Keratinocyte (primary cell): ENCODE measurements around the gene S100A4. TPM values are rescaled to one million over a fixed set of nuclear protein-coding genes. Genes with fewer than 3 reads are reported as not detected.

Experiments used
- DNase-seq: peaks from one replicate; pipeline ENCODE4 v3.0.0-alpha.2; 2011; ENCODE audit warnings: low read depth, missing footprints, low spot score
- FAIRE-seq: peaks from 2 replicates; lab custom pipeline; 2011; peaks lifted over from hg19 to GRCh38; lab: Jason Lieb, UNC
- H2AFZ ChIP-seq: 2 replicates; pipeline ENCODE4 v1.6.0; 2012; ENCODE audit warnings: low read length, control low read depth, inconsistent platforms; ENCODE audit not compliant: control insufficient read depth
- H3K27ac ChIP-seq: 2 replicates; pipeline ENCODE4 v1.5.1; 2011; ENCODE audit warnings: low read length; ENCODE audit not compliant: control insufficient read depth, insufficient read depth
- H3K27me3 ChIP-seq: 3 replicates; pipeline ENCODE4 v1.6.0; 2011; ENCODE audit warnings: low read length; ENCODE audit not compliant: control insufficient read depth, insufficient read depth; ENCODE audit errors: extremely low read depth
- H3K36me3 ChIP-seq, 2 experiments: 2 replicates in 1 of 2; 3 replicates in 1 of 2; pipeline ENCODE4 v1.5.1; 2011; ENCODE audit warnings: low read length in 2 of 2, mild to moderate bottlenecking in 1 of 2; ENCODE audit not compliant: control insufficient read depth in 2 of 2, insufficient read depth in 2 of 2; ENCODE audit errors: extremely low read depth in 1 of 2
- H3K4me1 ChIP-seq: 3 replicates; pipeline ENCODE4 v1.5.1; 2011; ENCODE audit warnings: low read length; ENCODE audit not compliant: control insufficient read depth, insufficient read depth; ENCODE audit errors: extremely low read depth
- H3K4me2 ChIP-seq: 3 replicates; pipeline ENCODE4 v1.6.0; 2011; ENCODE audit warnings: low read depth, low read length; ENCODE audit not compliant: control insufficient read depth, insufficient read depth; ENCODE audit errors: extremely low read depth
- H3K4me3 ChIP-seq, 3 experiments: fragments of 200-600 bp in 1 of 3; sonication (generic) in 1 of 3; 2 replicates in 2 of 3; 3 replicates in 1 of 3; pipeline ENCODE4 v1.5.1; 2011 to 2016; ENCODE audit warnings: low read length in 3 of 3, mild to moderate bottlenecking in 3 of 3, control low read depth in 2 of 3, inconsistent platforms in 1 of 3, low read depth in 1 of 3, mixed read lengths in 1 of 3, mixed run types in 1 of 3, moderate library complexity in 1 of 3; ENCODE audit not compliant: control insufficient read depth in 2 of 3, insufficient read depth in 2 of 3; ENCODE audit errors: extremely low read depth in 1 of 3
- H3K79me2 ChIP-seq: 2 replicates; pipeline ENCODE4 v1.6.0; 2012; ENCODE audit warnings: low read length; ENCODE audit not compliant: control insufficient read depth, insufficient read depth
- H3K9ac ChIP-seq: 3 replicates; pipeline ENCODE4 v1.6.0; 2011; ENCODE audit warnings: low read length; ENCODE audit not compliant: control insufficient read depth, insufficient read depth; ENCODE audit errors: extremely low read depth
- H3K9me1 ChIP-seq: 3 replicates; pipeline ENCODE4 v1.6.0; 2011; ENCODE audit warnings: low read length; ENCODE audit not compliant: control insufficient read depth, insufficient read depth; ENCODE audit errors: extremely low read depth
- H3K9me3 ChIP-seq: 2 replicates; pipeline ENCODE4 v1.5.1; 2012; ENCODE audit warnings: low read depth, low read length; ENCODE audit not compliant: control insufficient read depth
- H4K20me1 ChIP-seq: 3 replicates; pipeline ENCODE4 v1.6.0; 2011; ENCODE audit warnings: low read length; ENCODE audit not compliant: control insufficient read depth, insufficient read depth; ENCODE audit errors: extremely low read depth
- CTCF ChIP-seq, 3 experiments: IDR thresholded peaks in 1 of 3; conservative IDR thresholded peaks in 1 of 3; optimal IDR thresholded peaks in 1 of 3; 2 replicates in 2 of 3; 3 replicates in 1 of 3; pipeline versions ENCODE3 to v1.5.1; 2011; ENCODE audit warnings: low read length in 3 of 3, mild to moderate bottlenecking in 3 of 3, moderate library complexity in 2 of 3, control low read depth in 1 of 3, inconsistent platforms in 1 of 3; ENCODE audit not compliant: insufficient read depth in 2 of 3; ENCODE audit errors: extremely low read depth in 1 of 3
- EZH2 ChIP-seq: IDR thresholded peaks from one replicate; pipeline ENCODE4 v1.6.1; 2012; ENCODE audit warnings: inconsistent platforms, mild to moderate bottlenecking, low read length, moderate library complexity
- dilution Hi-C: fragments of 300-500 bp; cut with MboI; formaldehyde crosslinking; loops from one replicate; pipeline ENCODE4 v1.7.0; 2020; ENCODE audit warnings: low sequenced_read_pairs; ENCODE audit not compliant: extremely low pct_ligation_motif_present
- polyA plus RNA-seq, 5 experiments: library from polyadenylated mRNA; depleted of rRNA in 3 of 5; stranded (reverse) in 3 of 5; stranded (forward) in 1 of 5; unstranded in 1 of 5; fragments of >200 nt; gene quantifications; 1 replicate in 1 of 5; 2 replicates in 3 of 5; 3 replicates in 1 of 5; pipeline versions ENCODE4 v1.2.1 to v1.2.3, GENCODE V29; 2011 to 2012; ENCODE audit warnings: missing spikeins in 2 of 5, low read depth in 1 of 5, low replicate concordance in 1 of 5

S100A4 gene
- polyA plus RNA-seq, 1 donor (not counting 4 experiments of a cell fraction or from before 2014, with no cell fraction given): 21.4 TPM

GRCh38 chr1:153531638-153532037, 14.0 kb downstream of the S100A4 start:
- Histone ChIP-seq H3K4me2 (no peak overlapping the region), H3K27ac (no peak overlapping the region), H3K36me3 (peaks cover 2 to 15% of the 10 kb centered on the region in 2 experiments), H3K79me2 (peaks cover 16% of the 10 kb centered on the region), H3K4me3 (no peak overlapping the region), H3K9me3 (no peaks in the 10 kb centered on the region), H4K20me1 (peaks cover 8% of the 10 kb centered on the region), H3K4me1 (peaks cover 55% of the 10 kb centered on the region), H3K9me1 (no peaks in the 10 kb centered on the region), H3K9ac (no peak overlapping the region), H3K27me3 (no peaks in the 10 kb centered on the region), H2AFZ (no peak overlapping the region)
- dilution Hi-C loops: no loop called here
- TF ChIP-seq EZH2 (no peak), CTCF (optimal IDR thresholded peaks at IDR 0.05 in 1 of 3, IDR thresholded peaks at IDR 0.05 in 1 of 3, conservative IDR thresholded peaks at IDR 0.05 in 1 of 3; ENCODE audit: extremely low read depth in 1 of 3, insufficient read depth in 2 of 3, low read length in 3 of 3) (no peak)
- no peak for DNase-seq
- FAIRE-seq: no peak

- no peak for TF ChIP-seq EZH2
- no peak for TF ChIP-seq CTCF (optimal IDR thresholded peaks at IDR 0.05 in 1 of 3, IDR thresholded peaks at IDR 0.05 in 1 of 3, conservative IDR thresholded peaks at IDR 0.05 in 1 of 3; ENCODE audit: extremely low read depth in 1 of 3, insufficient read depth in 2 of 3, low read length in 3 of 3)
- dilution Hi-C loops: no loop called here
- Histone ChIP-seq H3K4me3 (no peak overlapping the region), H3K9me1 (peaks cover 2% of the 10 kb centered on the region), H3K9ac (no peak overlapping the region), H2AFZ (no peak overlapping the region), H4K20me1 (no peaks in the 10 kb centered on the region), H3K36me3 (no peaks in the 10 kb centered on the region), H3K27me3 (no peaks in the 10 kb centered on the region), H3K4me1 (peaks cover 41% of the 10 kb centered on the region), H3K9me3 (no peaks in the 10 kb centered on the region), H3K27ac (peak overlapping the region; percentile 95), H3K4me2 (peak overlapping the region; percentile 86), H3K79me2 (no peaks in the 10 kb centered on the region)
- no peak for FAIRE-seq
- no peak for DNase-seq
Measured at GRCh38 chr1:153527683-153528040, 17.9 kb downstream of the S100A4 start.
